ENCODE data around the gene LSS. TPM values are rescaled to one million over a fixed set of nuclear protein-coding genes. Genes with fewer than 3 reads are reported as not detected.

Gene LSS
- polyA plus RNA-seq, 1 donor (not counting 4 experiments of a cell fraction or from before 2014, with no cell fraction given), result 105 TPM

DNA sequence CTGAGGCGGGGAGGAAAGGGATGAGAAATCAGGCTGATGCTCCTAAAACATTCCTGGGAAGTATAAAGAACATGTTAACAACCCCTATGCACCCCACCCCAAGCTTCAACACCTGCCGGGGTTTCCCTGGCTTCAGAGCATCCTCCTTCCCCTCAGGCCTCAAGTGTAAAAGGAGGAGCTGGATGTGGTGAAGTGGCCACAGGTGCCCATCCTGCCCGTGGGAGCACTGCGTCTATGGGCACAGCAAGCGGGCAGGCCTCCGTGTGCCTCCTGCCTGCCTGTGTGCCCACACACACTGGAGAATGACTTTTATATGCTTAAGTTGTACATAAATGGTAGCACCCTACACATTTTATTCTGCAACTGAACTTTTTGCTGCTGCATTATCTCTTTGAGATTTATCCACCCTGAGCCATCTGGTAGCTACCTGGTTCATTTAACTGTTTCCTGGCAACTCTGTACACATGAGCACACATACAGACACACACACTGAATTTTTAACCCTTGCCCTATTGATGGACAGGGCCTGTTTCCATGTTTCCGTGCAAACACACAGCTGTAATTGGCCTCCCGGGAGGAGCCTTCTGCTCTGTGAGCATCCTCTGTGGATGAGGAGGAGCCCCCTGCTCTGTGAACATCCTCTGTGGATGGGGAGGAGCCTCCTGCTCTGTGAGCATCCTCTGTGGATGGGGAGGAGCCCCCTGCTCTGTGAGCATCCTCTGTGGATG lies 59.8 kb downstream of the LSS start:
- no peak overlapping the region for H2AFZ ChIP-seq (ENCODE audit: control insufficient read depth, low read length)
- no peaks in the 10 kb centered on the region for H3K9me3 ChIP-seq (ENCODE audit: control insufficient read depth, low read depth, low read length)
- H3K4me1 ChIP-seq (ENCODE audit: control insufficient read depth, extremely low read depth, insufficient read depth, low read length), result no peaks in the 10 kb centered on the region

DNA sequence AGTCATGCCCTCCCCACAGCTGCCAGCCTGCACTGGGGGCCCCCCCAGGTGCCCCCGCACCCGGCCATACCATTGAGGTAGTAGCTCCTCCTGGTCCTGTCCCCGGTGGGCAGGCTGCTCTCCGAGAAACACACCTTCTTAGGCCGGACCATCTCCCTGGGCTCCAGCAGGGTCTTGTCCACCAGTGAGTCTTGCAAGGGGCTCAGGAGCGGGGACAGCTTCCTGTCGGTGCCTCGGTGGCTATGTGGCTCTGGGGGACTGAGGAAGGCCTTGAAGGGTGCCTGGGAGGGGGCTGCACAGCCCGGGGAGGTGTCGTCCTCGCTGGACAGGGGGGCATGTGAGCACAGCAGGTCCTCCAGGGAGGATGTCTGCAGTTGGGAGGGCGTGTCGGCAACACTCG lies 60.3 kb downstream of the LSS start:
- Histone ChIP-seq H3K4me2 (ENCODE audit: control insufficient read depth, extremely low read depth, insufficient read depth, low read depth, low read length) (no peak overlapping the region), H3K9me3 (ENCODE audit: control insufficient read depth, low read depth, low read length) (no peaks in the 10 kb centered on the region), H3K4me1 (ENCODE audit: control insufficient read depth, extremely low read depth, insufficient read depth, low read length) (no peaks in the 10 kb centered on the region), H2AFZ (ENCODE audit: control insufficient read depth, low read length) (no peak overlapping the region), H4K20me1 (ENCODE audit: control insufficient read depth, extremely low read depth, insufficient read depth, low read length) (no peaks in the 10 kb centered on the region), H3K27ac (ENCODE audit: control insufficient read depth, insufficient read depth, low read length) (no peak overlapping the region), H3K9me1 (ENCODE audit: control insufficient read depth, extremely low read depth, insufficient read depth, low read length) (no peaks in the 10 kb centered on the region), H3K36me3 (ENCODE audit: control insufficient read depth in 2 of 2, extremely low read depth in 1 of 2, insufficient read depth in 2 of 2, low read length in 2 of 2) (no peaks in the 10 kb centered on the region), H3K27me3 (ENCODE audit: control insufficient read depth, extremely low read depth, insufficient read depth, low read length) (no peaks in the 10 kb centered on the region), H3K9ac (ENCODE audit: control insufficient read depth, extremely low read depth, insufficient read depth, low read length) (no peak overlapping the region), H3K4me3 (ENCODE audit: control insufficient read depth in 2 of 3, extremely low read depth in 1 of 3, insufficient read depth in 2 of 3, low read depth in 1 of 3, low read length in 3 of 3) (no peak overlapping the region), H3K79me2 (ENCODE audit: control insufficient read depth, insufficient read depth, low read length) (no peaks in the 10 kb centered on the region)
- dilution Hi-C loops (cut with MboI; ENCODE audit: extremely low pct_ligation_motif_present, low sequenced_read_pairs), result no loop called here
- DNase-seq (ENCODE audit: low read depth, low spot score), result no peak
- FAIRE-seq, result no peak
- TF ChIP-seq CTCF (optimal IDR thresholded peaks at IDR 0.05 in 1 of 3, IDR thresholded peaks at IDR 0.05 in 1 of 3, conservative IDR thresholded peaks at IDR 0.05 in 1 of 3; ENCODE audit: extremely low read depth in 1 of 3, insufficient read depth in 2 of 3, low read length in 3 of 3), result no peak
- no peak for TF ChIP-seq EZH2 (IDR thresholded peaks at IDR 0.05; ENCODE audit: low read length)

More for the DNA sequence above, 59.8 kb downstream of the LSS start:
- FAIRE-seq (no peak), DNase-seq (ENCODE audit: low read depth, low spot score) (no peak)
- TF ChIP-seq CTCF (optimal IDR thresholded peaks at IDR 0.05 in 1 of 3, IDR thresholded peaks at IDR 0.05 in 1 of 3, conservative IDR thresholded peaks at IDR 0.05 in 1 of 3; ENCODE audit: extremely low read depth in 1 of 3, insufficient read depth in 2 of 3, low read length in 3 of 3) (no peak), EZH2 (IDR thresholded peaks at IDR 0.05; ENCODE audit: low read length) (no peak)
- Histone ChIP-seq H3K27ac (ENCODE audit: control insufficient read depth, insufficient read depth, low read length) (no peak overlapping the region), H3K27me3 (ENCODE audit: control insufficient read depth, extremely low read depth, insufficient read depth, low read length) (no peaks in the 10 kb centered on the region), H3K79me2 (ENCODE audit: control insufficient read depth, insufficient read depth, low read length) (no peaks in the 10 kb centered on the region), H4K20me1 (ENCODE audit: control insufficient read depth, extremely low read depth, insufficient read depth, low read length) (no peaks in the 10 kb centered on the region), H3K9me1 (ENCODE audit: control insufficient read depth, extremely low read depth, insufficient read depth, low read length) (no peaks in the 10 kb centered on the region), H3K4me3 (ENCODE audit: control insufficient read depth in 2 of 3, extremely low read depth in 1 of 3, insufficient read depth in 2 of 3, low read depth in 1 of 3, low read length in 3 of 3) (no peak overlapping the region), H3K36me3 (ENCODE audit: control insufficient read depth in 2 of 2, extremely low read depth in 1 of 2, insufficient read depth in 2 of 2, low read length in 2 of 2) (no peaks in the 10 kb centered on the region), H3K9ac (ENCODE audit: control insufficient read depth, extremely low read depth, insufficient read depth, low read length) (no peak overlapping the region), H3K4me2 (ENCODE audit: control insufficient read depth, extremely low read depth, insufficient read depth, low read depth, low read length) (no peak overlapping the region)
- dilution Hi-C loops (cut with MboI; ENCODE audit: extremely low pct_ligation_motif_present, low sequenced_read_pairs), result no loop called here
